HG02884 (cell line): ENCODE results near the gene BPIFB2.
"Not testable (repeated sequence)": the region's sequence is repeated elsewhere in the genome, so short reads cannot be mapped to it uniquely, and the experiment has no call there.

ENCODE experiments used
- ATAC-seq: cut with Tn5 transposase; IDR thresholded peaks from one replicate; pipeline ENCODE4 v1.9.1; 2021; ENCODE audit warnings: mild to moderate bottlenecking, moderate library complexity; ENCODE audit not compliant: unreplicated experiment

BPIFB2 gene

DNA sequence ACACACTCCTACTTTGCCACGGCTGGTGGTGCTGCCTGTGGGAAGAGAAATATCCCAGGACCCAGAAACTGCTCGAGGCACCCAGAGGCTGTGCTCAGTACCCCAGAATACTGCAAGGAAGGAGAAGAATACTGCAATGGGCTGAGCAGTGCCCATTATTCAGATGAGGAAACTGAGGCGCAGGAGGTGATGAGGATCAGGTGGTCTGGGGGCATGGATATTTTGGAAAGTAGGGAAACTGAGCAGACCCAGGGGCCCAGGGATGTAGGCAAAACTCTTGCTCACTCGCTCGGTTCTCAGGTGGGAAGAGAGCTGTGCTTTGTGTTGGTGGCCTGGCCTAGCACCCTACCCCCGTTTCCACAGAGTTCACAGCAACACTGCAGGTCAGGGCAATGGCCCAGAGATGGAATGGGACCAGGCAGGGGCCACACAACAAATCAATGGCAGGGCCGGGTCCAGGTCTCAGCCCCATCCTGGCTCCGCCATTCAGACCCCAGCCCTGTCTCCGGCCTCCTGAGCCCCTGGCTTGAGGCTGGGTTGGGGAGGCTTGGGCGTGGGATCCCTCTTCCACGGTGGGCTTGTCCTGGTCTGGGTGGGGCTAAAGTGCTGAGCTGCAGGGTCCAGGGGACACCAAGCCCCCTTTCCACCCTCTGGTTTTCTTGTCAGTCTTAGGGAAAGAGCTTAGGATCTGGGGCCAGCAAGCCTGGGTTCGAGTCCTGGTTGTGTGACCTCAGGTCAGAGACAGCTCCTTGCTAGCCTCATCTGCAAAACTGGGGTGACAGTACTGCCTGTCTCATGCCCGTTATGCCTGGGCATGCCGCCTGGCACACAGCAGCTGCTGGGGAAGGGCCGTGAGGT, 37.2 kb upstream of the BPIFB2 start:
- ATAC-seq: no peak

DNA sequence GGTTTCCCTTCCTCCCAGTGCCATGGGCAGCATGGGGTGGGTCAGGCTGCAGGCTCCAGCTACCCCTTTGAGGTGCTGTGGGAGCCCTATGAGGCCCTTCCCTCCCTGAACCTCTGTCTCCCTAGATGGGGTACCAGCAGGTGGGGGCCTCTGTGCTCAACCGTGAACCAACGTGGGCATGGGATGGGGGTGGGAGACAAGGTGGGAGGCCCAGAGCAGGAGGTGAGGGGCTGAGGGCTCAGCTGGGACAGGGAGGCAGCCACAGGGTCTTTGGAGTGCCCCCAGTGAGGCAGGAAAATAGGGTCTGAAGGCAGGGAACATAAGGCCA, 36.6 kb upstream of the BPIFB2 start:
- ATAC-seq: no peak

DNA sequence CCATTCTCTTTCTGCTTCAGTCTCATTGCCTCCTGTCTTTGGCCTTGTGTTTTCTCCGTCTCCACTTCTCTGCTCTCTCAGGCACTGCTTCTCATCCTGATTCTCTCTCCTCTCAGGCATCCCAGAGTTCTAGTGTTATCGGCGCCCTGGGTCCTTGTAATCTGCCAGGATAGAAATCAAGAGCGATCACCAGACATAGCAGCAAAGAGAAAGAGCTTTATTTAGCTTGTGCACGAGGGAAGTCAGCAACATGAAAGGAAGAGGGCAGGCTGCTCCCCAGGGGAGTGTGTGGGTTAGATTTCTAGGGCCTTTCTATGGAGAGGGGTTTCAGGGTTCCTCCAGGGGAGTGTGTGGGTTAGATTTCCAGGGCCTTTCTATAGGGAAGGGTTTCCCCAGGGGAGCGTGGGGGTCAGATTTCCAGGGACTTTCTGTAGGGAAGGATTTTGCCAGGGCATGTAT, 35.8 kb upstream of the BPIFB2 start:
- peak; percentile 9 for ATAC-seq

DNA sequence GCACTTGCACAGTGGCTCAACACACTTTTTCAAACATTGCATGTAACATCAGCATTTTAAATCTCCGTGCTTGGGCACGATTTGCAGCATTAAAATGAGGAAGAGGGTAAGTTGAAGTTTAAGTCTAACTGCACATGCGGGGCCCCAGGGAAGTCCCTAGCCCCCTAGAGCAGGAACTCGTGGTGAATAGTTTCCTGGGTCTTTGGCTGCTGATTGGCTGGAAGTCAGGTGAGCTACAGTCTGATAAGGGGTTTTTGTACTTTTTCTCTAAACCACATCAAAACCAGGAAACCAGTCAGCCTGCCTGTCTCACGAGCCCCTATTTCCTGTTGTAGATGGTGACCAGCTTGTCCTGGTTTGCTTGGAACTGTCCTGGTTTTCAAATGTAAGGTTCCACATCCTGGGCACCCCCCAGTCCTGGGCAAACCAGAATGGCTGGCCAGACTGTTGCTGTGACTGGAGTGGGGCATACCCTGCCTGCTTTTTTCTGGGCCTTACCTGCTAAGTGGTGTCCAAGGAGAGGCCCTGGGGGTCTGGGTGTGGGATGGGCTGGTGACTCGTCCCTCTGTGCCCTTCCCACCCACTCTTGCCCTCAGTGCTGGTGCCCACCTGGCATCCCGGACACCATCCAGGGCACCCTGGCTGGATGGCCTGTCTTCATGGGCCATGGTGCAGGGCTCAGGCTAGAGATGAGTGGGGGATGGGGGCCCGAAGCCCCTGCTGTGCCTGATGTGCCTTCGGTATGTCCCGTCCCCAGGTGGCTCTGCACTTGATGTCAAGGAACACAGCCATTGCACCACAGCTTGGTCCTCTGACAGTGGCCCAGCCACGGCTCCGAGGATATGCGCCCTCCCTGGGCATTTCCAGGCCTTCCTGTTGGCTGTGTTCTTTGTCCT, 35.1 kb upstream of the BPIFB2 start:
- ATAC-seq: peak; percentile 80

DNA sequence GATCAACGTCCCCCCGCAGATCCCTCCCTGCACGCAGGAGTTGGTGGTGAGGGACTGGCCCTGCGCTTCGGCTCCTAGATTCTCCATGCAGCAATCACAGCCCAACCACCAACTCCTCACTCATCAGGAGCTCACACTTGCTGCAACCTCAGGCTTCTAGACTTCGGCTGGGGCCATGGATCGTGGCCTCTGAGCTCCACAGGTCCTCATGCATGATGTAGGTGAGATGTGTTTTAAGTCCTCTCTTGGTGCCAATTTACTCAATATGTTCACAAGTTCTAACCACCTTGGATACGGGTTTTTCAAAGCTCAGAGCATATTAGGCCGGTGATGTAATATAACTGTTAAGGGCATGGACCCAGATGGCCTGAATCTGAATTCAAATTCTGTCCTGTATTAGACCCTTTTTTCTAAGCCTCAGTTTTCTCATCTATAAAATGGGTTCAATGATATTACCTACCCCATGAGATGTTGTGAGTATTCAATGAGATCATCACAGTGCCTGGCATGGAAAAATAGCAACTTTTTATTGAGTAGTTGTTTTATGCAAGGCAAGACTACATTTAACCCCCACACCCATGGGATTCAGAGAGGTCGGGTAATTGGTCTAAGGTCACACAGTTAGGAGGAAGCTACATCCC, 34.3 kb upstream of the BPIFB2 start:
- ATAC-seq: no peak

DNA sequence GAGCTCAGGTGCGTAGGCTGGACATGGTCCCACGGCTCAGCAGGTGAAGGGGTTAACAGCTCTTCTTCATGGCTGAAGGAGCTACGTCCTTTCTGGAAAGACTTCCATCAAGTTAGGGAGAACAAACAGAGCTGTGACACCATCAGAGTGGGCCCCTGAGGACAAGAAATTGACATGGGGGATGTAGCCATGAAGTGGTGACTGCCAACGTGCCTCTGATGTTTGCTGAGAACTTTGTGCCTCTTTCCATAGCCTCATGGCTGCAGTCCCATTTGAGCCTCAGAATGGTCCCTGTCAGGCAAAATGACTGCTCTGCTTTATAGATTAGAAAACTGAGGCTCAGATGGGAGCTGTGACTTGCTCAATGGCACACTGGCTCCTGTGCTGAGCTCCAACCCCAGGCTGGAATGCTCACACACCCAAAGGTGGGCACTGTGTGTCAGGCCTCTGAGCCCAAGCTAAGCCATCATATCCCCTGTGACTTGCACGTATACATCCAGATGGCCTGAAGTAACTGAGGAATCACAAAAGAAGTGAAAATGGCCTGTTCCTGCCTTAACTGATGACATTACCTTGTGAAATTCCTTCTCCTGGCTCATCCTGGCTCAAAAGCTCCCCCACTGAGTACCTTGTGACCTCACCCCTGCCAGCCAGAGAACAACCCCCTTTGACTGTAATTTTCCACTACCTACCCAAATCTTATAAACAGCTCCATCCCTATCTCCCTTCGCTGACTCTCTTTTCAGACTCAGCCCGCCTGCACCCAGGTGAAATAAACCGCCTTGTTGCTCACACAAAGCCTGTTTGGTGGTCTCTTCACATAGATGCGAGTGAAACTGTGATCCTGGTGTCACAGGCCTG, 33.1 kb upstream of the BPIFB2 start:
- ATAC-seq: not testable (repeated sequence)

DNA sequence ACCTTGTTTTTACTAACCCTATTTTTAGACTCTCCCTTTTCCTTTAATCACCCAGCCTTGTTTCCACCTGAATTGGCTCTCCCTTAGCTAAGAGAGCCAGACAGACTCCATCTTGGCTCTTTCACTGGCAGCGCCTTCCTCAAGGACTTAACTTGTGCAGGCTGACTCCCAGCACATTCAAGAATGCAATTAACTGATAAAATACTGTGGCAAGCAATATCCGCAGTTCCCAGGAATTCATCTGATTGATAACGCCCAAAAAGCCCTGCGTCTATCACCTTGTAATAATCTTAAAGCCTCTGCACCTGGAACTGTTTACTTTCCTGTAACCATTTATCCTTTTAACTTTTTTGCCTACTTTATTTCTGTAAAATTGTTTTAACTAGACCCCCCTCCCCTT, 32.4 kb upstream of the BPIFB2 start:
- ATAC-seq: not testable (repeated sequence)

DNA sequence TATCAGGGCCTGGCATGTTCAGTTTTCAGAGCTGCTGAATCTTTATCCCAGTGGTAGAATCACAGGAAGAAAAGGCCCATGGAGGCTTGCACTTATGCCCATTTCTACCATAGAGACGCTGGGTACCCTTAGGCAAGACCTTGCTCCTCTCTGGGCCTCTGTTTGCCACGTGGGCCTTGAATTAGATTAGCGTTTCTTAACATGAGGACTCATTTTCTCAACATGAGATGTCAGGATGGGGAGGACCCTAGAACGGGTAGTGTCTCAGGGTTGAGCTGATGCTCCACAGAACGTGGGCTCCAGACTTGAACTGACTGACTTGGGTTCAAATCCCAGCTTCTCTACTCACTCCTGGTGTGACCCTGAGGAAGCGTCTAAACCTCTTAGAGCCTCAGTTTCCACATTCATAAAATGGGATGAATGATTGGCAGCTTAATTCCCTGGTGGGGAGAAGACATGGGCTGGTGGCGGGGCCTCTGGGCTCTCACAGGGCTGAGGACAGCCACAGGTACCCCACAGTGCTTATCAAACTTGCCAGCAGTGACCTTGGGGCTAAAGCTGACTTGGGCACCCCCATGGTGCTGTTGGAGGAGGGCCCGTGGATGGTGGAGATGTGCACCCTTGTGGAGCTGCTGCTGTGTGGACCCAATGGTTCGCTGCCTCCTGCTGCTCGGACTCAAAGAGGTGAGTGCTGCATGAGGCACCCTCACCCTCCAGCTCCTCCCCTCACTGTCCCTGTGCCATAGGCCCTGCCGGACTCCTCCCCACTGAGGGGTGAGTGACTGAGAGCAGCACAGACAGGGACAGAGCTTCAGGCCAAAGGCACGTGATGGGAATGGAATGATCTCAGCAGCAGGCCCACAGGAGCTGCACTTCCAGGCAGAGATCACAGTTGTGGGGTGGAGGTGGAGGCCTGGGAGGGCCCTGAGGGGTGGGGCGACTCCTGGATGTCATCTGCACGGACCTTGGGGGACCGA, 31.5 kb upstream of the BPIFB2 start:
- ATAC-seq: no peak

DNA sequence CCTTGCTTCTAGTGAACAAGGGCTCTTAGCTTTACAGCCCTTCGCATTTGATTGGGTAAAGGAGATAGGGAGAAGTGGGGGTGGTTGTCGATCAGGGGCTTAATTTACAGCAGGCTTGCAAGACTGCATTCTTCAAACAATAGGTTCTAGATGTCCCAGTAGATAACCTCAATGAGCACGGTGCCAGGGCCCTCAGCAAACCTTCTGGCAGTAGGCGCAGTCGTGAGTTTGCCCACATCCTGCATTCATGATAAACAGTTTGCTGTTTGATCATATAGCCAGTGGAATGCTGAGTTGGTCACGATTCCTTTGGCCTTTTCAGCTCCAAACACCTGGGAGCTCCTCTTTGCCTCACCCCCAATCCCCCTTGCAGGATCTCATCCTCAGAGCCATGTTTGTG, 30.8 kb upstream of the BPIFB2 start:
- ATAC-seq: no peak

DNA sequence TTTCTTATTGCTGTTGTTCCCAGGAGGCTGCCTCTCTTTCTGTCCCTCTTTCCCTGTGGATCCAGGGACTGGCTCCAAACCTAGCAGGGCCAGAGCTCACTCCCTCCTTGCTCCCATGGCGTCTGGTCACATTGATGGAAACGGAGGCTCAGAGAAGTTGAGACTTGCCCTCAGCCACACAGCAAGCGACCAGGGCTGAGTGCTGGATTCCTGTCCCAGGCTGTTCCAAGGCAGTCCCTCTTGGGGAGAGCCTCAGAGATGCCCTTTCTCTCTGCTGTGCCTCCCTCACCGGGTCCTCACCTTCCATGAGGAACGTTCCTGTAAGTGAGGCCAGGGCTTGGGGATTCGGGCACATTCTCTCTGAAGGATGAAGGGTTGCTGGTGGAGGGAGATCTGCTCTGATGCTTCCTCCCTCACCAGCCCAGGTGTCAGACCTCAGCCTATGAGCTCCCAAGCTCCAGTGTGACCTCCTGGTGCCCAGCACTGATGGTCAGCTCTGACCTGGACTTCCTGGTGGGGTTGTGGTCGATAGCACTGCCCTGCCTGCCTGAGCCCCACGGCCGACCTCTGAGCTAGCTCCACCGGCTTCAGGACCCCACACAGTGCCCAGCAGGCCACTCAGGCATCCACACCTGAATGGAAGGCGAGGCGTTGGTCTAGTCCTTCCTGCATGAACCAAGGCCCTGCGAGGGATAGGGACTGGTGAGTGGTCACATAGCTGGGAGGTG, 30.1 kb upstream of the BPIFB2 start:
- no peak for ATAC-seq

DNA sequence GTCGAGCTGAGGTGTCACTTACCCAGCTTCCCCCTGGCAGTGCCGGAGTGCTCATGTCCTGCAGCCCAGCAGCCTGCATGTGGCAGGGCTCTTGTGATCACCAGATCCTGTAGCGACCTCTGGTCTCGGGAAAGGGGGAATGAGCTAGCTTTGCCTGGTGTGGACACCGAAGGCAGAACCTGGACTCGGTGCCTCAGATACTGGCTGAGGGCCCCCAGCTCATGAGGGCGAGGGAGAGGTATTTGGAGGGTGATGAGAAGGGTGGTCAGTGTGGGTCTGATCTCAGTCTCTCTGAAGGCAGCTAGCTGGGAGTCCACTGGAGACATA, 29.5 kb upstream of the BPIFB2 start:
- ATAC-seq: no peak

DNA sequence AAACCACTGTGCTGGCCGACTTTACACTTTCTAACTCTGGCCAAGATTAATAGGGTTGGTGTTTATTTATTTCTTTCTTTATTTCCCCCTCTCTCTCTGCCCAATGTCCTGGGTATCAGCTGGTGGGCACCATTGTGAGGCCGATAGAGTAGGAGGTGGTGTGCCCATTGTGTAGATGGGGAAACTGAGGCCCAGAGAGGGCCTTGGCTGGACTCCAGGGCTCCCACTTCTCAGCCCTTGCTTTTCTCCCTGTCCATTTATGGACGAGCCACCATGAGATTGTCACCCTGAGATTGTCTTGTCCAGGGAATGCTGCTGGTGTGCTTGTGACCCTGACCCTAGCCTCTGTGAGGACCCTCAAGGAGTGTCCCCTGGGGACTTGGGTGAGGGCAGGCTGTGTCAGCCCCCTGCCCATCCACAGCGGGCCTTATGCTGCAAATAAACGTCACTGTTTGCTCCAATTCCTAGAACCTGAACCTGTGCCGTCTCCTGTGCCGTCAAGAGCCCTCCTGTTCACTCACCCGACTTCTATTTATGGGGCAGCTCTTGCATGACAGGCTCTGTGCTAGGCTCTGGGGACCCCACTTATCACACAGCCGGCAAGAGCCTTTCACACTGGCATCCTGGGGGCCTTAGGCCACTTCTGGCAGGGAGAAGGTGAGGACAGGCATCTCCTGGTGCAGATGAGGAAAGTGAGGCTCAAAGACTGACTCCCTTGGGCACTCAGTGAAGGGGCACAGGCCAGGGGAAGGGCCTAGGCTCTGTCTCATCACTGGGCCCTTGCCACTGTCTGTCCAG, 28.1 kb upstream of the BPIFB2 start:
- no peak for ATAC-seq

DNA sequence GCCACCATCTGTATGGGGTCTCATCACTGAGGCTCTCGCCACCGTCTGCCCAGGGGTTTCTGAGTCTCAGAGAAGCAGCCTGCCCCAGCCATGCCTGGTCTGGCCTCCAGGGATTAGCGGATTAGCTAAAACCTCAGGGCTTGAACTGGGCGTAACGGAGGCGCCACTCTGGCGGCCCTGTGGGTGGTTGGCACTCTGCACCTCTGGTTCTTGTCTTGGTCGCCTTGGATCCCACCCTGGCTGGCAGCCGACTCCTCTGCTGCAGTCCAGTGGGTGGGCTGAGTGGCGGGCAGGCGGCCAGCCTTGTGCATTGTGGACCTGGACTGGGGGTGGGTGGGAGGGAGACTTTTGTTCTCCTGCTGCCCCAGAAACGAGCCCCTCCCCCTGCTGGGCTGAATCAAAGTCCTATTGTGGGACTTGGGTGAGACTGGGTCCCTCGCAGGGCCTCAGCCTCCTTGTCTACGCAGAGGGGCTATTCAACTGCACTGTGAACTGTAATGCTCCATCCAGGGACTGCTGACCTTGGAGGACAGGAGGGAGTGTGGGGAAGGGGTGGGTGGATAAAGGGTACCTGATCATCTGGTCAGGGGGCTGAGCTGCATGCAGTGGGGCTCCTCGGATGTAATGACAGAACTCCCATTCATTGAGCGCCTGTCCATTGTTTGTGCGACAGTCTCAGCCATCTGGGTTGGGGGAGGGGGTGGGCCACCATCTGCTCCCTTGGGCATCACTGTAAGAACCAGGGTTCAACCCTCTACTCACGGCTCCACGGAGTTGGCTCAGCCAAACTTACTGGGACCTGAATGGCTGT, 27.2 kb upstream of the BPIFB2 start:
- ATAC-seq: no peak

DNA sequence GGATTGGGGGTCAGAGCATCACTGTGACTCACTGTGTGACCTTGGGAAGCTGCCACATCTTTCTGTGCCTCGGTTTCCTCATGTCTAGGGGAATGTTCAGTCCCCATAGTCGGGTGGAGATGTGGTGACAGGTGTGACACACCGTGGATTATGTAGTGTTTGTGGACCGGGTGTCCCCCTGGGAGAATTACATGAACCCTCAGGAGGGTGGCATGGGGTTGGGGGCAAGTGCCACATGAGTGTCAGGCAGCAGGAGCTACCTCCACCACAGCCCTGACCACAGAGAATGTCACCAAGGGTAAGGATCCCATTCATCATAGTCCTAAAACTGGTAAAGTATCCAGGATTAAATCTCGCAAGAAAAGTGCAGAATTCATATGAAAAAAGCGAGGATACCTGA, 26.5 kb upstream of the BPIFB2 start:
- ATAC-seq: no peak

DNA sequence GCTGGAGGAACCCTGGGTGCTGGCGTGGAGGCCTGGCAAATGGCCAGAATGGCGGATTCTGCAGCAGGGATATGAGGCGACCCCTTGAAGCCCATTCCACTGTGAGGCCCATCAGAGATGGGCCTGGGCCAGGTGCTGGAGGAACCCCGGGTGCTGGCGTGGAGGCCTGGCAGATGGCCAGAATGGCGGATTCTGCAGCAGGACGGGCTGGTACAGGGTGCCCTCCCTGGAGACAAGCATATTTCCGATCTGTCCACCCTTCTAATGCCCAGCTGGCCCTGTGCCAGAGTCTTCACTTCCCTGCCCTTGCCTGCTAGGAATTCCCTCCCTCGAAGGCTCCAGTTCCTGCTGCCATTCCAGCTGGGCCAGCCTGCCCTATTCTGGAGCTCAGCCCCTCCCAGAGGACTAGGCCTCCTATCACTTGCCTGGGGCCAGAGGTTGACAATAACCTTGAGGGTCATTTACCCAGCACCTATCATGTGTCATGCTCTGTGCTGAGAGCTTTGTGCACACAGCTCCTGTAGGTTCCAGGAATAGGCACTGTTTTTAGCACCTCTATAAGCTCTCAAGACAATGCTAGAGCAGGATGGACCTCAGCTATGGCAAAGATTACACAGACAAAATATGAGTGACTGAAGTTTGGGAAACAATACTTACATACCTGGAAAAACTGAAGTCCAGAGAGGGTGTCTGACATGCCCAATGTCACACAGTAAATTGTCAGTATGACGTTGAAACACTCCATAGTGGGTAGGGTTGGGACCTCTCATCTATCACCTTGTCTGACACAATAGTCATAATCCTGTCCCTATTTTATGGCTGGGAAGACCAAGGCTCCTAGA, 24.7 kb upstream of the BPIFB2 start:
- no peak for ATAC-seq

DNA sequence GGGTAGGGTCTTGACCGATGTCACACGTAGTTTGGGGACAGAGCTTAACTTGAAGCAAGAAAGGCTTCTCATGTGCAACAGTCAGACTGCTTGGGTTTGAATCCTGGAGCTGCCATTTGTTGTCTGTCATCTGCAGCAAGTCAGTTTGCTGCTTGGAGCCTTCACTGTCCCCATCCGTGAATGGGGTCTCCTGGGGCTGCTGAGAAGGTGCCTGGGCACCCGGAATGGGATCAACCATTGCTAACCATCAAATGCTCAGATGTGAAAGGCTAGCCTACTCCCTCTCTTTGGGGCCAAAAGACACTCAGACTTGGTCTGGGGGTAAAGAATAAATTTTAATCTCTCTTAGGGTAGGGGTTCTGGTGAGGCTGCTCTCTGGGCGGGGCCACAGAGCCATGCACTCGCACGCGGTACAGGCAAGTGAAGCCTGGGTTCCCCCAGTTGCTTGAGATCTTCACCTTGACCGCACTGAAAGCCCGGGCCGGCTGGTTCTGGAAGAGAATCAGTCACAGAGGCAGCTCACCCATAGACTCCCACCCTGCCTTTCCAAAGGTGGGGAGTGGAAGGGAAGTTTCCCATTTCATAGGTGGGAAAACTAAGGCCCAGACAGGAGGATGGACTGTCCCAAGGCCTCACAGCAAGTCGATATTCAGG, 23.9 kb upstream of the BPIFB2 start:
- no peak for ATAC-seq
